NCI-H1436 treated with DMSO at 0.1 percent for 48 hours (cell line): ENCODE measurements around the gene PYGB.

Experiments
- DNase-seq: peaks from one replicate; lab custom pipeline; 2025; lab: John Stamatoyannopoulos, UW

Gene PYGB

GRCh38 chr20:25271486-25272222, 23.8 kb downstream of the PYGB start:
- DNase-seq = no peak

- no peak for DNase-seq
These were observed 24.5 kb downstream of the PYGB start for GRCh38 chr20:25272223-25273000.

- DNase-seq = no peak
These were observed 25.2 kb downstream of the PYGB start for GRCh38 chr20:25273046-25273445.

GRCh38 chr20:25273541-25274358, 25.9 kb downstream of the PYGB start:
- no peak for DNase-seq

- no peak for DNase-seq
These were observed 26.6 kb downstream of the PYGB start for GRCh38 chr20:25274481-25274880.

GRCh38 chr20:25274891-25275812, 27.3 kb downstream of the PYGB start:
- DNase-seq = no peak

GRCh38 chr20:25275813-25276532, 28.1 kb downstream of the PYGB start:
- DNase-seq = no peak

GRCh38 chr20:25276533-25277050, 28.7 kb downstream of the PYGB start:
- no peak for DNase-seq

- no peak for DNase-seq
These were observed 29.3 kb downstream of the PYGB start for GRCh38 chr20:25277051-25277801.

- DNase-seq = no peak
These were observed 30.1 kb downstream of the PYGB start for GRCh38 chr20:25277941-25278521.

GRCh38 chr20:25278636-25279361, 30.9 kb downstream of the PYGB start:
- DNase-seq = no peak

- DNase-seq = no peak
These were observed 31.5 kb downstream of the PYGB start for GRCh38 chr20:25279403-25279802.

GRCh38 chr20:25280051-25280573, 32.2 kb downstream of the PYGB start:
- DNase-seq = no peak

GRCh38 chr20:25280574-25281535, 33.0 kb downstream of the PYGB start:
- no peak for DNase-seq

GRCh38 chr20:25281541-25281991, 33.7 kb downstream of the PYGB start:
- no peak for DNase-seq

- no peak for DNase-seq
These were observed 34.3 kb downstream of the PYGB start for GRCh38 chr20:25282034-25282781.
